ENCODE measurements around the gene TAF1B.

TAF1B gene

DNA sequence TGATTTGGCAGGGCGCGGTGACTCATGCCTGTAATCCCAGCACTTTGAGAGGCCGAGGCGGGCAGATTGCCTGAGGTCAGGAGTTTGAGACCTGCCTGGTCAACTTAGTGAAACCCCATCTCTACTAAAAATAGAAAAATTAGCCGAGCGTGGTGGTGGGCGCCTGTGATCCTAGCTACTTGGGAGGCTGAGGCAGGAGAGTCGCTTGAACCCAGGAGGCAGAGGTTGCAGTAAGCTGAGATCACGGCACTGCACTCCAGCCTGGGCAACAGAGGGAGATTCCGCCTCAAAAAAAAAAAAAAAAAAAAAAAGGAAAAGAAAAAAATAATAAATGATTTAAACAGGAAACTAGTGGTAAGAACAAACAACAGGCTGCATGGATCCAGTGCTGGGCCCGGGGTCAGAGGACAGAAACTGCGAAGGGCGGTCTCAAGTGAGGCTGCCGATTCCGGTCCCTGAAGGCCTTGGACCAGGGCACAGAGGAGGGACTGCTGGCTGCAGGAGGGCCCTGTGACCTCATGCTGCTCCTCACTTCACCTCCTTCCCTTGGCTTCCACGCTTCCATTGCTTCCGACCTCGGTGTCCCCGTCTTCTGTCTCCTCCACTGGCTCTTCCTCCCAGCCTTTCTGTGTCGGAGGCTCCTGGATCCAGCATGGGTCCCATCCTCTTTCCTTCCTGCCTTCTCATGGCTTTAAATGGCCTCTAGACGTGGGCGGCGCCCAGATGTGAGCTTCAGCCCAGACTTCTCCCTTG, 106.1 kb downstream of the TAF1B start:
- peaks cover 49% of the 10 kb centered on the region for H3K27me3 ChIP-seq (ENCODE audit: control insufficient read depth, insufficient read depth, low read length)
- H3K27ac ChIP-seq (ENCODE audit: low read length): no peak overlapping the region
- H3K36me3 ChIP-seq (ENCODE audit: control insufficient read depth, low read depth, low read length): no peaks in the 10 kb centered on the region
- H3K4me3 ChIP-seq (ENCODE audit: low read length): no peak overlapping the region
- peaks cover 4% of the 10 kb centered on the region for H3K4me1 ChIP-seq (ENCODE audit: control insufficient read depth, low read depth, low read length)
- H3K9ac ChIP-seq (ENCODE audit: low read length): no peak overlapping the region
- H3K9me3 ChIP-seq (ENCODE audit: control insufficient read depth, low read depth, low read length): no peaks in the 10 kb centered on the region

DNA sequence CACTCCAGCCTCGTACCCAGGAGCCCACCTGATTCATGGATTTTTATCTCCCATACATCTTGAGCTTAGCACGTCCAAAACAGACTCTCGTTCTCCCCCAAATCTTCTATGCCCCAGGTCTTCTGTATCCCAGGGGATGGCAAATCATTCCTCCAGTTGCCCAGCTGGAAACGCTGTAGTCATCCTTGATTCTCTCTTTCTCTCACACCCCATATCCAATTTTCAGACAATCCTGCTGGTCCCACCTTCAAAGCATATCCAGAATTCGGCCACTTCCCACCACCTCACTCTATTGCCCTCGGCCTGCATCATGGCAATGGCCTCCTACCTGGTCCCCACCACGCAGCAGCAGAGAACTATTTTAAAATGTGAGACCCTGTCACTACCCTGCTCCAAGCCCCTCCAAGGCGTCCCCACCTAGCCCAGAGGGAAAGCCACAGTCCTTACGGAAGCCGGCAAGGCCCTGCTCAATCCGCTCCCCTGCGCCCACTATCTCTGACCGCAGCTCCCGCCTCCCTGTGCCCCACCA, 106.8 kb downstream of the TAF1B start:
- Histone ChIP-seq H3K27me3 (ENCODE audit: control insufficient read depth, insufficient read depth, low read length) (peaks cover 52% of the 10 kb centered on the region), H3K36me3 (ENCODE audit: control insufficient read depth, low read depth, low read length) (no peaks in the 10 kb centered on the region), H3K4me3 (ENCODE audit: low read length) (peak overlapping the region; percentile 60), H3K4me1 (ENCODE audit: control insufficient read depth, low read depth, low read length) (peaks cover 4% of the 10 kb centered on the region), H3K9ac (ENCODE audit: low read length) (no peak overlapping the region), H3K9me3 (ENCODE audit: control insufficient read depth, low read depth, low read length) (no peaks in the 10 kb centered on the region), H3K27ac (ENCODE audit: low read length) (no peak overlapping the region)

DNA sequence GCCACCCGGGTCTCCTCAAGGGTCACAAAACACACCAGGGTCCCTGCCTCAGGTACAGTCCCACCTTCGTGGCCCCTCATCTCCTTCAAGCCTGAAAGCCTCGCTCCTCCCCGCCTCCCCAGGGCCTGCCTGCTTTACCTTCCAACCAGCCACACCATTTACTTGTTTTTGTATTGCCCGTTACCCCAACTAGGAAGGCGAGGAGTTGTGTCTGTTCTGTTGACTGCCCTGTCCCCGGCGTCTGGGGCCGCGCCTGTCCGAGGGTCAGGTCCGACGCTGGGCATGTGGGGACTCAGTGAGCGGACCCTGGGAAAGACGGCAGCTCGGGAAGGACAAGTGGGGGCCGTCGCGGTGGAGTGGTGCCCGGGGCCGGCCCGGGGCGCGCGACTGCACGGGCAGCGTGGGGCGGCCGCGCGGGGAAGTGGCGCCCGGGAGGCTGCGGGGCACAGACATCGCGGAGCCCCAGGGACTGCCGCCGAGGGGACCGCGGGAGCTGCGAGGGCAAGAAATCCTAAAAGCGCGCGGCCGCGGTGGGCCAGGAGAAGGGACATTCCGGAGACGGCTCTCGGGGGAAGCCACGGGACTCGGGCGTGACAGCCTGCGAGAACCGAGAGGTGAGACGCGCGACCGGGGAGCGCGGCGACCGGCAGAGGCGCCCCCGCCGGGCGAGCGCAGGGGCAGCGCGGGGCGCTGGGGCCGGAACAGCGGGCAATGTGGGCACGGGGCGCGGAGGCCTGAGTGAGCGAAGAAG, 107.4 kb downstream of the TAF1B start:
- Histone ChIP-seq H3K36me3 (ENCODE audit: control insufficient read depth, low read depth, low read length) (no peaks in the 10 kb centered on the region), H3K9ac (ENCODE audit: low read length) (no peak overlapping the region), H3K4me1 (ENCODE audit: control insufficient read depth, low read depth, low read length) (peaks cover 4% of the 10 kb centered on the region), H3K9me3 (ENCODE audit: control insufficient read depth, low read depth, low read length) (no peaks in the 10 kb centered on the region), H3K27ac (ENCODE audit: low read length) (no peak overlapping the region), H3K27me3 (ENCODE audit: control insufficient read depth, insufficient read depth, low read length) (peaks cover 52% of the 10 kb centered on the region), H3K4me3 (ENCODE audit: low read length) (peak overlapping the region; percentile 60)

DNA sequence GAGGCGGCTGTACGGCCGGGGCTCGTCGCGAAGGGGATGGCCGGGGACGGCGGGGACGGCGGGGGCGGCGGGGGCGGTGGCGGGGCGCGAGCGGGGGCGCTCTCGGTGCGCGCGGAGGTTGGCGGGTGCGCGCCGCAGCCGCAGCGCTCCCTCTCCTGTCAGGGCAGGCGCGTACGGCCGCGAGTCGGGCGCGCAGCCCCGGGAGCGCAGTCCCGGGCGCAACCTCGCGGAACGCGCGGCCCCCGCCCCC, 107.9 kb downstream of the TAF1B start:
- H3K9me3 ChIP-seq (ENCODE audit: control insufficient read depth, low read depth, low read length): no peaks in the 10 kb centered on the region

DNA sequence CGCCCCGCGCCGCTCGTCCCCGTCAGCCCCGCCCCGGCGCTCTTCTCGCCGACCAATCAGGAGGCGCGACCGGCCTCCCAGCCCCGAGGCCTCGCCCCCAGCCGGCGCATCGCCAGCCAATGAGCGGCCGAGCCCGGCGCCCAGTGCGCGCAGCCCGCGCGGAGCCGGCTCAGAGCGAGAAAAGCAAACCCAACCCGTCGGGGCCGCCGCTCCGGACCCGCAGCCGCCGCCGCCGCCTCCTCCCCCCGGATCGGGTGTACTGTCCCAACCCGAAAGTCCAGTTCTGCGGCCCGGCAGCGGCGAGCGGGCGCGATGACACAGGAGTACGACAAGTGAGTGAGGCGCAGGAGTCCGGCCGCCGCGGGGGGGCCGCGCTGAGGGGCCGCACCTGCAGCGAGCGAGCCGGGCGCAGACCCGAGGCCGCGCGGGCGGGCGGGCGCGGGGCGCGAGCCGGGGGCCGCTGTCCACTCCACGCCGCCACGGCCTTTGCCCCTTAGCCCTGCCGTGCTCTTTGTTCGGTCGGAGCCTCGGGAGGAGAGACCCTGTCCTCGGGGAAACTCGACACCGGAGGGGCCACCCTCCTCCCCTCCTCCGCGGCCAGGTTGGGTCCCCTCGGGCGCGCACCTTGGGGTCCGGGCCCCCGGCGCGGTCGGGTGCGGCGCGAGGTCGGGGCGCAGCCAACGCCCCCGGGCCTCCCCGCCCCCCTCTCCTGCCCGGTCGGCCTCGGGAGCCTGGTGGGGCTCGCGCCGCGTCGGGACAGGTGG, 108.4 kb downstream of the TAF1B start, which contains the start of gene GRHL1:
TSS of gene GRHL1 (plus strand) at position 172 of the 764 bp plus-strand sequence. CDS start at position 313, 141 bp downstream.
- Histone ChIP-seq H3K4me3 (ENCODE audit: low read length) (peak within 1 kb of the TSS; percentile 61), H3K36me3 (ENCODE audit: control insufficient read depth, low read depth, low read length) (no peaks in the 10 kb centered on the region), H3K27me3 (ENCODE audit: control insufficient read depth, insufficient read depth, low read length) (peaks cover 52% of the 10 kb centered on the region), H3K9me3 (ENCODE audit: control insufficient read depth, low read depth, low read length) (no peaks in the 10 kb centered on the region), H3K9ac (ENCODE audit: low read length) (no peak within 1 kb of the TSS), H3K4me1 (ENCODE audit: control insufficient read depth, low read depth, low read length) (peaks cover 4% of the 10 kb centered on the region), H3K27ac (ENCODE audit: low read length) (no peak within 1 kb of the TSS)

More for the DNA sequence above, 107.9 kb downstream of the TAF1B start:
- Histone ChIP-seq H3K4me1 (ENCODE audit: control insufficient read depth, low read depth, low read length) (peaks cover 4% of the 10 kb centered on the region), H3K36me3 (ENCODE audit: control insufficient read depth, low read depth, low read length) (no peaks in the 10 kb centered on the region), H3K27ac (ENCODE audit: low read length) (no peak overlapping the region), H3K9ac (ENCODE audit: low read length) (no peak overlapping the region), H3K4me3 (ENCODE audit: low read length) (peak overlapping the region; percentile 60), H3K27me3 (ENCODE audit: control insufficient read depth, insufficient read depth, low read length) (peaks cover 52% of the 10 kb centered on the region)

DNA sequence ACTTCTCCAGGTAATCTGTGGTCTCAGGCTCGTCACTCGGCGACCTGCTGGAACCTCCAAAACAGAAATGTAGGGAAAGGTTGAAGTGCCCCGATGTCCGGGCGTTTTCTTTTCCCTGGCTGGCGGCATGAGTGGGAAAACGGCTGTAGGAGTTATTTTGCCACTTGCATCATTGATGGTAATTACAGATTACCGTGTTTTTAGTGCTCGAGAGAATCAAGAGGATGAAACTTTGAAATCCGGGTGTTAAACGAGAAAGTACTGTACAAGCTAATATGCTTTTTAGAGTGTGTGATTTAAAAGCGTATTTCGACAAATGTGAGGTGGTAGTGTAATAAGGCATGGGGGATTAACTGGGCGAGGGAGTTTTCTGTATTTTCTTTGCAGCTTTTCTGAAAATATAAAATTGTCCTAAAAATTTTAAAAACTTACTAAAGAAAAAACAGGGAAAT, 109.0 kb downstream of the TAF1B start:
- Histone ChIP-seq H3K27me3 (ENCODE audit: control insufficient read depth, insufficient read depth, low read length) (peaks cover 52% of the 10 kb centered on the region), H3K4me1 (ENCODE audit: control insufficient read depth, low read depth, low read length) (peaks cover 4% of the 10 kb centered on the region), H3K9me3 (ENCODE audit: control insufficient read depth, low read depth, low read length) (no peaks in the 10 kb centered on the region), H3K27ac (ENCODE audit: low read length) (no peak overlapping the region), H3K9ac (ENCODE audit: low read length) (no peak overlapping the region), H3K4me3 (ENCODE audit: low read length) (peak overlapping the region; percentile 61), H3K36me3 (ENCODE audit: control insufficient read depth, low read depth, low read length) (no peaks in the 10 kb centered on the region)

DNA sequence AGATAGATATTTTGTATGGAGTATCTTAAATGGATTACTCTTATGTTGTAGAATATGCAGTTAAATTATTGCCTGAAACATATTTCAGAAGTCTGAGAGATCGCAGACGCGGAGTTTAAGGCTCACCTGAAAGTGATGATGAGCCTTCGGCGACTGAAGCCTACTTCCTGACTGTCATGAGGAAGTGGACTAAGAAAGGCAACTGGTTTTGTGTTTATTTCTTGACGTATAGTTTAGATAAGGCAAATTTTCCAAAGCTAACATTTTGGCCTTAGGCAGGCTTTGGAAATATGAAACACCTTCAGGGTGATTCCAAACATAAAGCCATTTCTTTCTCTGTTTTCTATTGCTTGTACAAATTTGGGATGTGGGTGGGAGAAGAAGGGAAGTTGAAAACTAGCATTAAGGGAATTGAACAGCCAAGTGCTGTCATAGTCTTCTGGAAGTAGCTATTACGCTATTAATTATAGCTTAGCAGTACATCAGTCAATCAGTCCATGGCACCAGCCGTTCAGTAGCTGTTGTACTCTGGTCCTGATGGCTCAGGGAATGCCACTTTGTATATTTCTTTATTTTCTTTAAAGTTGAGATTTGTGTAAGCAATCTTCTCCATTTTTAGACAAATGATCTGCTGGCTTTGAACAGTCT, 109.7 kb downstream of the TAF1B start:
- peaks cover 4% of the 10 kb centered on the region for H3K4me1 ChIP-seq (ENCODE audit: control insufficient read depth, low read depth, low read length)
- no peak overlapping the region for H3K27ac ChIP-seq (ENCODE audit: low read length)
- H3K36me3 ChIP-seq (ENCODE audit: control insufficient read depth, low read depth, low read length): no peaks in the 10 kb centered on the region
- no peaks in the 10 kb centered on the region for H3K9me3 ChIP-seq (ENCODE audit: control insufficient read depth, low read depth, low read length)
- H3K27me3 ChIP-seq (ENCODE audit: control insufficient read depth, insufficient read depth, low read length): peaks cover 52% of the 10 kb centered on the region
- no peak overlapping the region for H3K9ac ChIP-seq (ENCODE audit: low read length)
- no peak overlapping the region for H3K4me3 ChIP-seq (ENCODE audit: low read length)

DNA sequence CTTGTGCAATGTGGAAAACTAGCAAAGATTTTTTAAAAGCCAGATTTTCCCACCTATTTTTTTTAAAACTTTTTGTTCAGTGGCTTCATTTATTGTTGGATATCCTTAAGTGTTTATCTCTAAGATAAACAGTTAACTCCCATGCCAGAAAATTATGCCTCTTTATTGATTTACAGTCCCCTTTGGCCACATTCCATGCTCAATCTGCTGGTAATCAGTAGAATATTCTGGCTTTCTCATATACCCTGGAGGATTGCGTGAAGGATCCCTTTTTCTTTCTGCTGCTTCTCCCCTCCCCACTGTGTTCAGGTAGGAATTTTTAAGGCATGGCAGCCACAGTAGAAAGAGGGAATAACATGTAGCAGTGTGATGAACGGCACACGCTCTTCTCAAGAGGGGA, 110.9 kb downstream of the TAF1B start:
- no peak overlapping the region for H3K4me3 ChIP-seq (ENCODE audit: low read length)
- no peak overlapping the region for H3K9ac ChIP-seq (ENCODE audit: low read length)
- H3K36me3 ChIP-seq (ENCODE audit: control insufficient read depth, low read depth, low read length): no peaks in the 10 kb centered on the region
- H3K27me3 ChIP-seq (ENCODE audit: control insufficient read depth, insufficient read depth, low read length): peaks cover 45% of the 10 kb centered on the region
- peaks cover 4% of the 10 kb centered on the region for H3K4me1 ChIP-seq (ENCODE audit: control insufficient read depth, low read depth, low read length)
- no peak overlapping the region for H3K27ac ChIP-seq (ENCODE audit: low read length)
- no peaks in the 10 kb centered on the region for H3K9me3 ChIP-seq (ENCODE audit: control insufficient read depth, low read depth, low read length)

DNA sequence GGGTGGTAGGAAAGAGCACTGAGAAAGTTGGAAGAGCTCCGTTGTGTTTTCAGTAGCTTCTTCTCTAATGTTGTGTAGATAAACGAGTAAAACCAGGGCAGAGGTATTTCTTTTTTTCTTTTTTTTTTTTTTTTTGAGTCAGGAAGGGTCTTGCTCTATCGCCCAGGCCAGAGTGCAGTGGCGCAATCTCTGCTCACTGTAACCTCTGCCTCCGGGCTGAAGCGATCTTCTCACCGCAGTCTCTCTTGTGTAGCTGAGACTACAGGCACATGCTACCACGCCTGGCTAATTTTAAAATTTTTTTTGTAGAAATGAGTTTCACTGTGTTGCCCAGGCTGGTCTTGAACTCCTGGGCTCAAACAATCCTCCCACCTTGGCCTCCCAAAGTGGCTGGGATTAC, 114.8 kb downstream of the TAF1B start:
- H3K9me3 ChIP-seq (ENCODE audit: control insufficient read depth, low read depth, low read length): no peaks in the 10 kb centered on the region
- H3K27me3 ChIP-seq (ENCODE audit: control insufficient read depth, insufficient read depth, low read length): peaks cover 17% of the 10 kb centered on the region
- no peak overlapping the region for H3K4me3 ChIP-seq (ENCODE audit: low read length)
- no peaks in the 10 kb centered on the region for H3K4me1 ChIP-seq (ENCODE audit: control insufficient read depth, low read depth, low read length)
- H3K9ac ChIP-seq (ENCODE audit: low read length): no peak overlapping the region
- H3K27ac ChIP-seq (ENCODE audit: low read length): no peak overlapping the region
- no peaks in the 10 kb centered on the region for H3K36me3 ChIP-seq (ENCODE audit: control insufficient read depth, low read depth, low read length)

DNA sequence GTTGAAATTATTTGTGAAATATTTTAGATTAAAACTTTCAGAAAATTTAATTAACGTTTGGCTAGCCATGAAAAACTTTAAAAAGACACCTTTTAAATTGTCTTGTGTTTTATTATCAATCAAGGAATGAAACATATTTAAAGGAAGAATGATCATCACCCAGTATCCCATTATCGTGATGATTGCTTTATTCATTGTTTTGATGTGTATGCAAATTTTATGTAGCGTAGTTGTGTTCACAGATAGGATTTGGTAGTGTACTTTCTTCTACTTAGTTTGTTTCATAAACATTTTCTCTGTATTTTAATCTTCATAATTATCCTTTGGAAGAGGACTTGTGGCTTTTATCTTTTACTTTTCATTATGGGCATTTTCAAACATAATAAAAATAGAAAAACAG, 116.0 kb downstream of the TAF1B start:
- Histone ChIP-seq H3K4me1 (ENCODE audit: control insufficient read depth, low read depth, low read length) (no peaks in the 10 kb centered on the region), H3K9me3 (ENCODE audit: control insufficient read depth, low read depth, low read length) (no peaks in the 10 kb centered on the region), H3K4me3 (ENCODE audit: low read length) (no peak overlapping the region), H3K27me3 (ENCODE audit: control insufficient read depth, insufficient read depth, low read length) (peaks cover 5% of the 10 kb centered on the region), H3K36me3 (ENCODE audit: control insufficient read depth, low read depth, low read length) (no peaks in the 10 kb centered on the region), H3K27ac (ENCODE audit: low read length) (no peak overlapping the region), H3K9ac (ENCODE audit: low read length) (no peak overlapping the region)

DNA sequence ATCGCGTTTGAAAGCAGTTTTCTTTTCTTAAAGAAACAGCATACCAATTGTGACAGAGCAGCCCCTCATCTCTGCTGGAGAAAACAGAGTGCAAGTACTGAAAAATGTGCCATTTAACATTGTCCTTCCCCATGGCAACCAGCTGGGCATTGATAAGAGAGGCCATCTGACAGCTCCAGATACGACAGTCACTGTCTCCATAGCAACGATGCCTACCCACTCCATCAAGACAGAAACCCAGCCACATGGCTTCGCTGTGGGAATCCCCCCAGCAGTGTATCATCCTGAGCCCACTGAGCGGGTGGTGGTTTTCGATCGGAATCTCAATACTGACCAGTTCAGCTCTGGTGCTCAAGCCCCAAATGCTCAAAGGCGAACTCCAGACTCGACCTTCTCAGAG, 117.7 kb downstream of the TAF1B start:
- Histone ChIP-seq H3K27ac (ENCODE audit: low read length) (no peak overlapping the region), H3K27me3 (ENCODE audit: control insufficient read depth, insufficient read depth, low read length) (no peaks in the 10 kb centered on the region), H3K9ac (ENCODE audit: low read length) (no peak overlapping the region), H3K9me3 (ENCODE audit: control insufficient read depth, low read depth, low read length) (no peaks in the 10 kb centered on the region), H3K4me3 (ENCODE audit: low read length) (no peak overlapping the region), H3K36me3 (ENCODE audit: control insufficient read depth, low read depth, low read length) (no peaks in the 10 kb centered on the region), H3K4me1 (ENCODE audit: control insufficient read depth, low read depth, low read length) (no peaks in the 10 kb centered on the region)

Data from iPS-18a (cell line).